CD4-positive, alpha-beta T cell treated with Interleukin-2 at 100 ng/mL for 4 hours (primary cell): Measurements from ENCODE around the gene ABHD17B.

Experiments used
- DNase-seq: peaks from one replicate; pipeline ENCODE4 v3.0.0-alpha.2; 2020; ENCODE audit warnings: low spot score

ABHD17B gene

GRCh38 chr9:71876829-71877228, 34.2 kb downstream of the ABHD17B start:
- DNase-seq: no peak

- no peak for DNase-seq
Observed at GRCh38 chr9:71876106-71876505, 34.9 kb downstream of the ABHD17B start.

- DNase-seq: no peak
Observed at GRCh38 chr9:71875345-71875744, 35.6 kb downstream of the ABHD17B start.

- no peak for DNase-seq
Observed at GRCh38 chr9:71863631-71864030, 47.4 kb downstream of the ABHD17B start.

- no peak for DNase-seq
Observed at GRCh38 chr9:71861618-71862017, 49.4 kb downstream of the ABHD17B start.

- no peak for DNase-seq
Observed at GRCh38 chr9:71859939-71860338, 51.1 kb downstream of the ABHD17B start.

GRCh38 chr9:71858812-71859211, 52.2 kb downstream of the ABHD17B start:
- no peak for DNase-seq

- DNase-seq: no peak
Observed at GRCh38 chr9:71858102-71858798, 52.7 kb downstream of the ABHD17B start.

- DNase-seq: no peak
Observed at GRCh38 chr9:71857159-71857558, 53.8 kb downstream of the ABHD17B start.

- DNase-seq: no peak
Observed at GRCh38 chr9:71854811-71855210, 56.2 kb downstream of the ABHD17B start.

GRCh38 chr9:71853084-71853483, 57.9 kb downstream of the ABHD17B start:
- DNase-seq: no peak

GRCh38 chr9:71850996-71851395, 60.0 kb downstream of the ABHD17B start:
- no peak for DNase-seq

- no peak for DNase-seq
Observed at GRCh38 chr9:71847892-71848291, 63.1 kb downstream of the ABHD17B start.

- no peak for DNase-seq
Observed at GRCh38 chr9:71844808-71845207, 66.2 kb downstream of the ABHD17B start.

- DNase-seq: no peak
Observed at GRCh38 chr9:71839668-71840067, 71.3 kb downstream of the ABHD17B start.

GRCh38 chr9:71835596-71835995, 75.4 kb downstream of the ABHD17B start:
- DNase-seq: no peak

- DNase-seq: no peak
Observed at GRCh38 chr9:71830929-71831328, 80.1 kb downstream of the ABHD17B start.

GRCh38 chr9:71830153-71830552, 80.8 kb downstream of the ABHD17B start:
- no peak for DNase-seq

- no peak for DNase-seq
Observed at GRCh38 chr9:71826279-71826678, 84.7 kb downstream of the ABHD17B start.

GRCh38 chr9:71824257-71824656, 86.7 kb downstream of the ABHD17B start:
- DNase-seq: no peak

- no peak for DNase-seq
Observed at GRCh38 chr9:71822935-71823334, 88.1 kb downstream of the ABHD17B start.

GRCh38 chr9:71822456-71822855, 88.5 kb downstream of the ABHD17B start:
- DNase-seq: no peak

GRCh38 chr9:71821405-71821804, 89.6 kb downstream of the ABHD17B start:
- DNase-seq: no peak

- DNase-seq: no peak
Observed at GRCh38 chr9:71820403-71820921, 90.5 kb downstream of the ABHD17B start.
